ENCODE data around the gene CNFN. TPM values are rescaled to one million over a fixed set of nuclear protein-coding genes. Genes with fewer than 3 reads are reported as not detected.

The CNFN gene
- total and polyA plus RNA-seq, 10 of the 15 experiments (the other 5 are each of a cell fraction or from before 2014, with no cell fraction given), result 0.60 TPM; not detected in 9

- TF ChIP-seq PRDM15 (CRISPR knock-in tag; IDR thresholded peaks at IDR 0.05) (no peak), MEF2A (IDR thresholded peaks at IDR 0.05; ENCODE audit: insufficient read depth, low read depth, low read length) (no peak), E2F4 (IDR thresholded peaks at IDR 0.05; ENCODE audit: low read depth, low read length) (no peak), USF1 (IDR thresholded peaks at IDR 0.05; ENCODE audit: borderline replicate concordance, extremely low read length, insufficient read depth, low read depth, low read length) (peak; percentile 56), ZBED1 (IDR thresholded peaks at IDR 0.05; ENCODE audit: borderline replicate concordance) (no peak), SMARCA5 (IDR thresholded peaks at IDR 0.05) (0 out of 2 replicates have a peak, but pooled peaks have one; percentile 12), CBX3 (IDR thresholded peaks at IDR 0.05; ENCODE audit: borderline replicate concordance, low read depth) (no peak), GABPA (IDR thresholded peaks at IDR 0.05; ENCODE audit: low read depth) (no peak), CREB1 (IDR thresholded peaks at IDR 0.05; ENCODE audit: low read depth) (no peak), NBN (IDR thresholded peaks at IDR 0.05) (no peak), ATF3 (IDR thresholded peaks at IDR 0.05; ENCODE audit: borderline replicate concordance, extremely low read depth, low read depth, low read length) (0 out of 2 replicates have a peak, but pooled peaks have one; percentile 5), PAX5 (IDR thresholded peaks at IDR 0.05; ENCODE audit: borderline replicate concordance, low read depth, low read length) (peak; percentile 94), POLR2A (IDR thresholded peaks at IDR 0.05; ENCODE audit: low read depth, low read length) (no peak)
- TF ChIP-seq, protein P1, sequence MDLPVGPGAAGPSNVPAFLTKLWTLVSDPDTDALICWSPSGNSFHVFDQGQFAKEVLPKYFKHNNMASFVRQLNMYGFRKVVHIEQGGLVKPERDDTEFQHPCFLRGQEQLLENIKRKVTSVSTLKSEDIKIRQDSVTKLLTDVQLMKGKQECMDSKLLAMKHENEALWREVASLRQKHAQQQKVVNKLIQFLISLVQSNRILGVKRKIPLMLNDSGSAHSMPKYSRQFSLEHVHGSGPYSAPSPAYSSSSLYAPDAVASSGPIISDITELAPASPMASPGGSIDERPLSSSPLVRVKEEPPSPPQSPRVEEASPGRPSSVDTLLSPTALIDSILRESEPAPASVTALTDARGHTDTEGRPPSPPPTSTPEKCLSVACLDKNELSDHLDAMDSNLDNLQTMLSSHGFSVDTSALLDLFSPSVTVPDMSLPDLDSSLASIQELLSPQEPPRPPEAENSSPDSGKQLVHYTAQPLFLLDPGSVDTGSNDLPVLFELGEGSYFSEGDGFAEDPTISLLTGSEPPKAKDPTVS (IDR thresholded peaks at IDR 0.05; ENCODE audit: low read depth, low read length), result no peak
- TF ChIP-seq, protein P2, sequence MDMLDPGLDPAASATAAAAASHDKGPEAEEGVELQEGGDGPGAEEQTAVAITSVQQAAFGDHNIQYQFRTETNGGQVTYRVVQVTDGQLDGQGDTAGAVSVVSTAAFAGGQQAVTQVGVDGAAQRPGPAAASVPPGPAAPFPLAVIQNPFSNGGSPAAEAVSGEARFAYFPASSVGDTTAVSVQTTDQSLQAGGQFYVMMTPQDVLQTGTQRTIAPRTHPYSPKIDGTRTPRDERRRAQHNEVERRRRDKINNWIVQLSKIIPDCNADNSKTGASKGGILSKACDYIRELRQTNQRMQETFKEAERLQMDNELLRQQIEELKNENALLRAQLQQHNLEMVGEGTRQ (IDR thresholded peaks at IDR 0.05; ENCODE audit: borderline replicate concordance, low read depth, low read length), result peak; percentile 51
- TF ChIP-seq, protein P3, sequence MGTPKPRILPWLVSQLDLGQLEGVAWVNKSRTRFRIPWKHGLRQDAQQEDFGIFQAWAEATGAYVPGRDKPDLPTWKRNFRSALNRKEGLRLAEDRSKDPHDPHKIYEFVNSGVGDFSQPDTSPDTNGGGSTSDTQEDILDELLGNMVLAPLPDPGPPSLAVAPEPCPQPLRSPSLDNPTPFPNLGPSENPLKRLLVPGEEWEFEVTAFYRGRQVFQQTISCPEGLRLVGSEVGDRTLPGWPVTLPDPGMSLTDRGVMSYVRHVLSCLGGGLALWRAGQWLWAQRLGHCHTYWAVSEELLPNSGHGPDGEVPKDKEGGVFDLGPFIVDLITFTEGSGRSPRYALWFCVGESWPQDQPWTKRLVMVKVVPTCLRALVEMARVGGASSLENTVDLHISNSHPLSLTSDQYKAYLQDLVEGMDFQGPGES (IDR thresholded peaks at IDR 0.05), result no peak
Observed at GRCh38 chr19:42363614-42364346, 26.3 kb downstream of the CNFN start (continued).

All from GM12878 (cell line).